HCT116 (cell line): ENCODE results near the gene MMADHC. TPM values are rescaled to one million over a fixed set of nuclear protein-coding genes. Genes with fewer than 3 reads are reported as not detected.

ENCODE experiments used
- ATAC-seq: fragments of 200-7000 bp; cut with Tn5 transposase; 2 replicates; pipeline ENCODE4 v1.9.1; 2020; ENCODE audit warnings: mild to moderate bottlenecking, moderate library complexity
- BruUV-seq: library from RNA; stranded (reverse); fragments of 400-500 nt; replicated peaks from 2 replicates; lab custom pipeline; 2021; lab: Mats Ljungman, UMichigan
- CTCF ChIA-PET: fragments of 300-600 bp; sonication (Branson Sonifier 250); formaldehyde crosslinking; loops from one replicate; lab custom pipeline; 2021; ENCODE audit warnings: antibody characterized with exemption; lab: Charles Lee
- POLR2A ChIA-PET: fragments of 300-600, 350-600 bp; sonication (Branson Sonifier 250); formaldehyde crosslinking; loops from one replicate; lab custom pipeline; 2021; ENCODE audit warnings: antibody characterized with exemption; lab: Charles Lee
- RAD21 ChIA-PET, 2 experiments: fragments of 300-600 bp; sonication (Branson Sonifier 250); formaldehyde crosslinking; loops; one replicate each; lab custom pipeline; 2023; ENCODE audit warnings: low total read pairs in 2 of 2; ENCODE audit not compliant: uncharacterized antibody in 2 of 2, unreplicated experiment in 2 of 2, low non-redundant PET in 1 of 2; lab: Charles Lee
- DNase-seq: peaks from one replicate; pipeline ENCODE4 v3.0.0-alpha.2; 2010; ENCODE audit warnings: low read depth, low spot score
- H2AFZ ChIP-seq: fragments of 200-600 bp; shearing (Covaris generic), sonication (generic); 2 replicates; pipeline ENCODE4 v1.6.1; 2017; ENCODE audit warnings: low read depth, mixed run types, mixed read lengths, antibody characterized with exemption, low read length; ENCODE audit not compliant: poor library complexity, severe bottlenecking
- H3K27ac ChIP-seq: 2 replicates; pipeline ENCODE4 v1.5.1; 2012; ENCODE audit warnings: low read depth, low read length
- H3K27me3 ChIP-seq: fragments of 200-600 bp; sonication (generic); 2 replicates; pipeline ENCODE4 v1.6.1; 2016; ENCODE audit warnings: mixed run types, low read length, mixed read lengths; ENCODE audit not compliant: insufficient read depth
- H3K36me3 ChIP-seq, 2 experiments: fragments of 200-500 bp in 1 of 2; fragments of 200-600 bp in 1 of 2; sonication (Bioruptor generic) in 1 of 2; sonication (generic) in 1 of 2; 2 replicates each; pipeline versions ENCODE4 v1.5.1 to v1.6.1; 2014 to 2016; ENCODE audit warnings: low read length in 2 of 2, inconsistent platforms in 1 of 2, mixed read lengths in 1 of 2, mixed run types in 1 of 2; ENCODE audit not compliant: insufficient read depth in 2 of 2, control insufficient read depth in 1 of 2
- H3K4me1 ChIP-seq, 2 experiments: fragments of 200-600 bp in 1 of 2; sonication (generic) in 1 of 2; 2 replicates each; pipeline versions ENCODE4 v1.5.1 to v1.6.1; 2012 to 2017; ENCODE audit warnings: low read length in 2 of 2, inconsistent platforms in 1 of 2, mild to moderate bottlenecking in 1 of 2, mixed read lengths in 1 of 2, mixed run types in 1 of 2, moderate library complexity in 1 of 2; ENCODE audit not compliant: insufficient read depth in 2 of 2, control insufficient read depth in 1 of 2
- H3K4me2 ChIP-seq: fragments of 200-600 bp; sonication (generic); 2 replicates; pipeline ENCODE4 v1.6.1; 2017; ENCODE audit warnings: mixed run types, low read length, mixed read lengths
- H3K4me3 ChIP-seq, 2 experiments: fragments of 200-600 bp in 1 of 2; sonication (generic) in 1 of 2; replicated peaks in 1 of 2; 2 replicates each; pipeline ENCODE4 v1.5.1; 2011 to 2016; ENCODE audit warnings: low read length in 2 of 2, control low read depth in 1 of 2, low read depth in 1 of 2, mild to moderate bottlenecking in 1 of 2, mixed read lengths in 1 of 2, mixed run types in 1 of 2
- H3K79me2 ChIP-seq: fragments of 200-600 bp; sonication (generic); 2 replicates; pipeline ENCODE4 v1.6.1; 2017; ENCODE audit warnings: mild to moderate bottlenecking, mixed run types, low read length, moderate library complexity, mixed read lengths; ENCODE audit not compliant: insufficient read depth
- H3K9ac ChIP-seq: fragments of 200-600 bp; sonication (generic); 2 replicates; pipeline ENCODE4 v1.6.1; 2016; ENCODE audit warnings: low read length, mixed read lengths
- H3K9me2 ChIP-seq: fragments of 200-600 bp; sonication (generic), shearing (Covaris generic); 2 replicates; pipeline ENCODE4 v1.6.1; 2017; ENCODE audit warnings: mixed run types, mild to moderate bottlenecking, moderate library complexity; ENCODE audit not compliant: insufficient read depth
- H3K9me3 ChIP-seq, 2 experiments: fragments of 200-500 bp in 1 of 2; fragments of 200-600 bp in 1 of 2; sonication (Bioruptor generic) in 1 of 2; sonication (generic) in 1 of 2; 2 replicates each; pipeline ENCODE4 v1.6.1; 2014 to 2017; ENCODE audit warnings: low read length in 2 of 2, mixed read lengths in 2 of 2, inconsistent platforms in 1 of 2, low read depth in 1 of 2, mild to moderate bottlenecking in 1 of 2, mixed run types in 1 of 2, moderate library complexity in 1 of 2; ENCODE audit not compliant: control insufficient read depth in 1 of 2, insufficient read depth in 1 of 2
- H4K20me1 ChIP-seq: fragments of 200-600 bp; sonication (generic), shearing (Covaris generic); 2 replicates; pipeline ENCODE4 v1.6.1; 2017; ENCODE audit warnings: mixed run types, mild to moderate bottlenecking, moderate library complexity; ENCODE audit not compliant: insufficient read depth
- CBX3 ChIP-seq: IDR thresholded peaks from 2 replicates; pipeline ENCODE4 v1.6.1; 2012; ENCODE audit warnings: low read depth
- CEBPB ChIP-seq: IDR thresholded peaks from 2 replicates; pipeline ENCODE4 v1.6.1; 2012; ENCODE audit warnings: low read depth
- EGR1 ChIP-seq: IDR thresholded peaks from 2 replicates; pipeline ENCODE4 v1.6.1; 2012; ENCODE audit warnings: low read depth
- EZH2phosphoT487 ChIP-seq: fragments of 200-600 bp; IDR thresholded peaks from 2 replicates; pipeline ENCODE4 v1.6.1; 2018; ENCODE audit warnings: antibody characterized with exemption, borderline replicate concordance
- FOSL1 ChIP-seq: IDR thresholded peaks from 2 replicates; pipeline ENCODE4 v1.6.1; 2012; ENCODE audit warnings: low read depth
- JUND ChIP-seq: IDR thresholded peaks from 2 replicates; pipeline ENCODE4 v1.6.1; 2012
- POLR2A ChIP-seq: IDR thresholded peaks from 2 replicates; pipeline ENCODE4 v1.7.0; 2011; ENCODE audit warnings: borderline replicate concordance; ENCODE audit not compliant: insufficient read depth, insufficient read length; ENCODE audit errors: extremely low read depth
- POLR2AphosphoS5 ChIP-seq: IDR thresholded peaks from 2 replicates; pipeline ENCODE4 v1.6.1; 2011; ENCODE audit warnings: mild to moderate bottlenecking, low read depth, low read length, moderate library complexity
- RAD21 ChIP-seq: IDR thresholded peaks from 2 replicates; pipeline ENCODE4 v1.6.1; 2012; ENCODE audit warnings: low read depth, mild to moderate bottlenecking
- REST ChIP-seq: IDR thresholded peaks from 2 replicates; pipeline ENCODE4 v1.6.1; 2012; ENCODE audit warnings: low read depth
- SIN3A ChIP-seq: IDR thresholded peaks from 2 replicates; pipeline ENCODE4 v1.6.1; 2012; ENCODE audit warnings: low read depth
- SP1 ChIP-seq: IDR thresholded peaks from 2 replicates; pipeline ENCODE4 v1.6.1; 2012; ENCODE audit warnings: low read depth
- SRF ChIP-seq: IDR thresholded peaks from 2 replicates; pipeline ENCODE4 v1.6.1; 2012; ENCODE audit warnings: low read depth
- TCF7L2 ChIP-seq: IDR thresholded peaks from 2 replicates; pipeline ENCODE4 v1.7.0; 2011; ENCODE audit warnings: borderline replicate concordance, inconsistent platforms; ENCODE audit not compliant: insufficient read depth, insufficient read length; ENCODE audit errors: extremely low read depth
- ZBTB33 ChIP-seq: IDR thresholded peaks from 2 replicates; pipeline ENCODE4 v1.6.1; 2011; ENCODE audit warnings: mild to moderate bottlenecking, low read length, moderate library complexity; ENCODE audit not compliant: insufficient replicate concordance; ENCODE audit errors: extremely low read depth
- ZFX ChIP-seq: fragments of 450-650 bp; IDR thresholded peaks from 2 replicates; pipeline ENCODE4 v1.6.1; 2017
- ZNF274 ChIP-seq: fragments of 200-500 bp; sonication (Bioruptor generic); IDR thresholded peaks from 2 replicates; pipeline ENCODE4 v1.6.1; 2014; ENCODE audit warnings: mild to moderate bottlenecking, low read depth, low read length, inconsistent platforms
- intact Hi-C: fragments of 100-400 bp; cut with micrococcal nuclease; formaldehyde crosslinking; loops from 2 replicates; pipeline ENCODE4 v1.10.0; 2022
- total RNA-seq: library from RNA; stranded (reverse); gene quantifications from one replicate; pipeline ENCODE4 v1.2.1, GENCODE V29; 2021; ENCODE audit not compliant: unreplicated experiment
- TF ChIP-seq, protein P1 (sequence below): IDR thresholded peaks from 2 replicates; pipeline ENCODE4 v1.6.1; 2012
- TF ChIP-seq, protein P2 (sequence below): IDR thresholded peaks from 2 replicates; pipeline ENCODE4 v1.6.1; 2012

The MMADHC gene
- total RNA-seq, 1 experiment from 2014 or later, result 135 TPM

GRCh38 chr2:149596471-149596870 is 8.9 kb upstream of the MMADHC start:
- CTCF ChIA-PET, result no interaction called here
- H2AFZ ChIP-seq, result no peak overlapping the region
- no peak overlapping the region for H3K9ac ChIP-seq
- no peak overlapping the region for H3K4me3 ChIP-seq
- BruUV-seq, result no TSS peak
- H3K27me3 ChIP-seq, result no peaks in the 10 kb centered on the region
- no peaks in the 10 kb centered on the region for H3K36me3 ChIP-seq
- no peak overlapping the region for H3K27ac ChIP-seq
- no peak for ATAC-seq
- H3K79me2 ChIP-seq, result no peaks in the 10 kb centered on the region
- H3K4me2 ChIP-seq, result no peak overlapping the region
- POLR2A ChIA-PET, result no interaction called here
- TF ChIP-seq EGR1 (no peak), ZBTB33 (no peak), EZH2phosphoT487 (no peak), ZNF274 (no peak), CEBPB (no peak), POLR2AphosphoS5 (no peak), SP1 (no peak), POLR2A (no peak), SRF (no peak), SIN3A (no peak), FOSL1 (no peak), TCF7L2 (no peak), CBX3 (no peak), RAD21 (no peak), JUND (no peak), REST (no peak), ZFX (no peak)
- TF ChIP-seq, protein P1, sequence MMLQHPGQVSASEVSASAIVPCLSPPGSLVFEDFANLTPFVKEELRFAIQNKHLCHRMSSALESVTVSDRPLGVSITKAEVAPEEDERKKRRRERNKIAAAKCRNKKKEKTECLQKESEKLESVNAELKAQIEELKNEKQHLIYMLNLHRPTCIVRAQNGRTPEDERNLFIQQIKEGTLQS, result no peak
- TF ChIP-seq, protein P2, sequence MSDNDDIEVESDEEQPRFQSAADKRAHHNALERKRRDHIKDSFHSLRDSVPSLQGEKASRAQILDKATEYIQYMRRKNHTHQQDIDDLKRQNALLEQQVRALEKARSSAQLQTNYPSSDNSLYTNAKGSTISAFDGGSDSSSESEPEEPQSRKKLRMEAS, result no peak
- intact Hi-C loops, result loop anchor here (10.0 kb wide), 1 partner anchor 1818 kb away; no protein-coding TSS in a partner anchor
- DNase-seq, result no peak
- H4K20me1 ChIP-seq, result no peaks in the 10 kb centered on the region
- peaks cover 0 to 5% of the 10 kb centered on the region in 2 experiments; a peak in 1 of 4 replicates for H3K9me3 ChIP-seq
- peaks cover 0 to 10% of the 10 kb centered on the region in 2 experiments; a peak in 2 of 4 replicates for H3K4me1 ChIP-seq
- RAD21 ChIA-PET, result no interaction called here
- no peaks in the 10 kb centered on the region for H3K9me2 ChIP-seq
